WTC11 (cell line): Measurements from ENCODE around the gene TMEM62. TPM values are rescaled to one million over a fixed set of nuclear protein-coding genes. Genes with fewer than 3 reads are reported as not detected.

Source experiments
- ATAC-seq: fragments of 200-7000 bp; cut with Tn5 transposase; 2 replicates; pipeline ENCODE4 v1.10.0; 2021; ENCODE audit warnings: mild to moderate bottlenecking, moderate library complexity
- CTCF ChIA-PET: fragments of 300-600 bp; sonication (Branson Sonifier 250); formaldehyde crosslinking; loops from one replicate; lab custom pipeline; 2021; ENCODE audit warnings: antibody characterized with exemption; lab: Charles Lee
- POLR2A ChIA-PET: fragments of 350-600 bp; sonication (Branson Sonifier 250); formaldehyde crosslinking; loops from one replicate; lab custom pipeline; 2021; ENCODE audit warnings: antibody characterized with exemption; lab: Charles Lee
- DNase-seq: peaks from one replicate; pipeline ENCODE4 v3.0.0; 2021; ENCODE audit warnings: low spot score
- H3K27ac Mint-ChIP-seq: 2 replicates; pipeline ENCODE4 v1.8.0; 2021; ENCODE audit warnings: mixed read lengths
- H3K27me3 Mint-ChIP-seq: 2 replicates; pipeline ENCODE4 v1.8.0; 2021; ENCODE audit warnings: low read depth, mild to moderate bottlenecking, moderate library complexity, mixed read lengths
- H3K36me3 Mint-ChIP-seq: 2 replicates; pipeline ENCODE4 v1.8.0; 2021; ENCODE audit warnings: mixed read lengths
- H3K4me1 Mint-ChIP-seq: 2 replicates; pipeline ENCODE4 v1.8.0; 2022; ENCODE audit warnings: mixed read lengths
- H3K4me3 Mint-ChIP-seq: 2 replicates; pipeline ENCODE4 v1.8.0; 2021; ENCODE audit warnings: mild to moderate bottlenecking, moderate library complexity, mixed read lengths
- H3K9me3 Mint-ChIP-seq: 2 replicates; pipeline ENCODE4 v1.8.0; 2021; ENCODE audit warnings: mixed read lengths
- CDX4 ChIP-seq: fragments of 250-450 bp; sonication (Bioruptor Pico); IDR thresholded peaks from 2 replicates; pipeline ENCODE4 v1.9.0; 2021; ENCODE audit warnings: moderate library complexity, mild to moderate bottlenecking, inconsistent platforms, borderline replicate concordance
- E2F1 ChIP-seq: sonication (generic); formaldehyde crosslinking; IDR thresholded peaks from 2 replicates; pipeline ENCODE4 v1.8.0; 2022; ENCODE audit warnings: mild to moderate bottlenecking, missing genetic modification reagents
- KAT7 ChIP-seq: sonication (generic); formaldehyde crosslinking; IDR thresholded peaks from 2 replicates; pipeline ENCODE4 v1.8.1; 2023; ENCODE audit warnings: missing genetic modification reagents, mild to moderate bottlenecking, borderline replicate concordance
- NFYB ChIP-seq: sonication (generic); formaldehyde crosslinking; conservative IDR thresholded peaks from 2 replicates; pipeline ENCODE4 v1.8.0; 2022; ENCODE audit warnings: low read depth, missing genetic modification reagents
- NR3C1 ChIP-seq: sonication (generic); formaldehyde crosslinking; conservative IDR thresholded peaks from 2 replicates; pipeline ENCODE4 v1.8.1; 2023; ENCODE audit warnings: low read depth, mild to moderate bottlenecking, missing genetic modification reagents
- RELA ChIP-seq: sonication (generic); formaldehyde crosslinking; IDR thresholded peaks from 2 replicates; pipeline ENCODE4 v1.8.1; 2022; ENCODE audit warnings: missing genetic modification reagents, mild to moderate bottlenecking, borderline replicate concordance
- SOX15 ChIP-seq: fragments of 250-450 bp; sonication (Bioruptor Pico); IDR thresholded peaks from 2 replicates; pipeline ENCODE4 v1.9.0; 2021; ENCODE audit warnings: mild to moderate bottlenecking
- TEAD4 ChIP-seq: sonication (generic); formaldehyde crosslinking; IDR thresholded peaks from 2 replicates; pipeline ENCODE4 v1.8.0; 2022; ENCODE audit warnings: mild to moderate bottlenecking, missing genetic modification reagents
- ZNF263 ChIP-seq: sonication (generic); formaldehyde crosslinking; IDR thresholded peaks from 2 replicates; pipeline ENCODE4 v1.8.1; 2022; ENCODE audit warnings: low read depth, mild to moderate bottlenecking, moderate library complexity, missing genetic modification reagents
- ZNF532 ChIP-seq: fragments of 250-450 bp; sonication (Bioruptor Pico); IDR thresholded peaks from 2 replicates; pipeline ENCODE4 v1.9.0; 2021; ENCODE audit warnings: mild to moderate bottlenecking, borderline replicate concordance
- ZNF671 ChIP-seq: fragments of 250-450 bp; sonication (Bioruptor Pico); IDR thresholded peaks from 2 replicates; pipeline ENCODE4 v1.8.0; 2021; ENCODE audit warnings: mild to moderate bottlenecking
- total RNA-seq: library from RNA; stranded (reverse); gene quantifications from 3 replicates; pipeline ENCODE4 v1.2.3, GENCODE V29; 2021
- TF ChIP-seq, protein P1 (sequence below): sonication (generic); formaldehyde crosslinking; conservative IDR thresholded peaks from 2 replicates; pipeline ENCODE4 v1.8.1; 2023; ENCODE audit warnings: mild to moderate bottlenecking, low read depth, missing genetic modification reagents, moderate library complexity
- TF ChIP-seq, protein P2 (sequence below): sonication (generic); formaldehyde crosslinking; IDR thresholded peaks from 2 replicates; pipeline ENCODE4 v1.8.0; 2022; ENCODE audit warnings: mild to moderate bottlenecking, missing genetic modification reagents
- TF ChIP-seq, protein P3 (sequence below): sonication (generic); formaldehyde crosslinking; conservative IDR thresholded peaks from 2 replicates; pipeline ENCODE4 v1.8.1; 2022; ENCODE audit warnings: mild to moderate bottlenecking, missing genetic modification reagents
- TF ChIP-seq, protein P4 (sequence below): sonication (generic); formaldehyde crosslinking; IDR thresholded peaks from 2 replicates; pipeline ENCODE4 v1.8.1; 2023; ENCODE audit warnings: mild to moderate bottlenecking, moderate library complexity, missing genetic modification reagents

Gene TMEM62
- total RNA-seq, 1 experiment from 2014 or later, result 5.6 TPM

- TF ChIP-seq RELA, result no peak
- TF ChIP-seq NFYB (CRISPR knock-in tag), result no peak
- TF ChIP-seq, protein P1, sequence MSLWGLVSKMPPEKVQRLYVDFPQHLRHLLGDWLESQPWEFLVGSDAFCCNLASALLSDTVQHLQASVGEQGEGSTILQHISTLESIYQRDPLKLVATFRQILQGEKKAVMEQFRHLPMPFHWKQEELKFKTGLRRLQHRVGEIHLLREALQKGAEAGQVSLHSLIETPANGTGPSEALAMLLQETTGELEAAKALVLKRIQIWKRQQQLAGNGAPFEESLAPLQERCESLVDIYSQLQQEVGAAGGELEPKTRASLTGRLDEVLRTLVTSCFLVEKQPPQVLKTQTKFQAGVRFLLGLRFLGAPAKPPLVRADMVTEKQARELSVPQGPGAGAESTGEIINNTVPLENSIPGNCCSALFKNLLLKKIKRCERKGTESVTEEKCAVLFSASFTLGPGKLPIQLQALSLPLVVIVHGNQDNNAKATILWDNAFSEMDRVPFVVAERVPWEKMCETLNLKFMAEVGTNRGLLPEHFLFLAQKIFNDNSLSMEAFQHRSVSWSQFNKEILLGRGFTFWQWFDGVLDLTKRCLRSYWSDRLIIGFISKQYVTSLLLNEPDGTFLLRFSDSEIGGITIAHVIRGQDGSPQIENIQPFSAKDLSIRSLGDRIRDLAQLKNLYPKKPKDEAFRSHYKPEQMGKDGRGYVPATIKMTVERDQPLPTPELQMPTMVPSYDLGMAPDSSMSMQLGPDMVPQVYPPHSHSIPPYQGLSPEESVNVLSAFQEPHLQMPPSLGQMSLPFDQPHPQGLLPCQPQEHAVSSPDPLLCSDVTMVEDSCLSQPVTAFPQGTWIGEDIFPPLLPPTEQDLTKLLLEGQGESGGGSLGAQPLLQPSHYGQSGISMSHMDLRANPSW, result no peak
- TF ChIP-seq SOX15 (CRISPR knock-in tag), result no peak
- TF ChIP-seq, protein P2, sequence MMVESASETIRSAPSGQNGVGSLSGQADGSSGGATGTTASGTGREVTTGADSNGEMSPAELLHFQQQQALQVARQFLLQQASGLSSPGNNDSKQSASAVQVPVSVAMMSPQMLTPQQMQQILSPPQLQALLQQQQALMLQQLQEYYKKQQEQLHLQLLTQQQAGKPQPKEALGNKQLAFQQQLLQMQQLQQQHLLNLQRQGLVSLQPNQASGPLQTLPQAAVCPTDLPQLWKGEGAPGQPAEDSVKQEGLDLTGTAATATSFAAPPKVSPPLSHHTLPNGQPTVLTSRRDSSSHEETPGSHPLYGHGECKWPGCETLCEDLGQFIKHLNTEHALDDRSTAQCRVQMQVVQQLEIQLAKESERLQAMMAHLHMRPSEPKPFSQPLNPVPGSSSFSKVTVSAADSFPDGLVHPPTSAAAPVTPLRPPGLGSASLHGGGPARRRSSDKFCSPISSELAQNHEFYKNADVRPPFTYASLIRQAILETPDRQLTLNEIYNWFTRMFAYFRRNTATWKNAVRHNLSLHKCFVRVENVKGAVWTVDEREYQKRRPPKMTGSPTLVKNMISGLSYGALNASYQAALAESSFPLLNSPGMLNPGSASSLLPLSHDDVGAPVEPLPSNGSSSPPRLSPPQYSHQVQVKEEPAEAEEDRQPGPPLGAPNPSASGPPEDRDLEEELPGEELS (CRISPR knock-in tag), result no peak
Measured at GRCh38 chr15:43206054-43206453, 72.7 kb downstream of the TMEM62 start (continued).

- Mint-ChIP-seq H3K27ac (no peak overlapping the region), H3K4me3 (no peak overlapping the region), H3K27me3 (no peaks in the 10 kb centered on the region; the same call in 1 of the 2 replicates), H3K36me3 (no peaks in the 10 kb centered on the region), H3K9me3 (no peaks in the 10 kb centered on the region), H3K4me1 (peaks cover 5% of the 10 kb centered on the region)
- TF ChIP-seq, protein P2 (CRISPR knock-in tag), result no peak
- TF ChIP-seq, protein P3, sequence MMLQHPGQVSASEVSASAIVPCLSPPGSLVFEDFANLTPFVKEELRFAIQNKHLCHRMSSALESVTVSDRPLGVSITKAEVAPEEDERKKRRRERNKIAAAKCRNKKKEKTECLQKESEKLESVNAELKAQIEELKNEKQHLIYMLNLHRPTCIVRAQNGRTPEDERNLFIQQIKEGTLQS, result no peak
- ChIA-PET POLR2A (no interaction called here), CTCF (interaction anchor here (0.8 to 6.4 kb wide), 3 partner anchors 12 to 79 kb away, joined by 3 to 84 read pairs (median 28); no protein-coding TSS in a partner anchor)
- ATAC-seq (no peak), DNase-seq (no peak)
Measured at GRCh38 chr15:43207024-43207423, 73.6 kb downstream of the TMEM62 start.

- no peak overlapping the region for H3K4me3 Mint-ChIP-seq
- ChIA-PET POLR2A (no interaction called here), CTCF (interaction anchor here (0.5 to 6.4 kb wide), 19 partner anchors 11 to 162 kb away, joined by 3 to 84 read pairs (median 4); partner anchors contain the start of genes CCNDBP1, TGM5, TUBGCP4 and ZSCAN29)
- peaks cover 5% of the 10 kb centered on the region for H3K4me1 Mint-ChIP-seq
- H3K27ac Mint-ChIP-seq, result no peak overlapping the region
- H3K36me3 Mint-ChIP-seq, result no peaks in the 10 kb centered on the region
- no peaks in the 10 kb centered on the region for H3K9me3 Mint-ChIP-seq
- H3K27me3 Mint-ChIP-seq, result no peaks in the 10 kb centered on the region
- DNase-seq (no peak), ATAC-seq (no peak)
- TF ChIP-seq, protein P4, sequence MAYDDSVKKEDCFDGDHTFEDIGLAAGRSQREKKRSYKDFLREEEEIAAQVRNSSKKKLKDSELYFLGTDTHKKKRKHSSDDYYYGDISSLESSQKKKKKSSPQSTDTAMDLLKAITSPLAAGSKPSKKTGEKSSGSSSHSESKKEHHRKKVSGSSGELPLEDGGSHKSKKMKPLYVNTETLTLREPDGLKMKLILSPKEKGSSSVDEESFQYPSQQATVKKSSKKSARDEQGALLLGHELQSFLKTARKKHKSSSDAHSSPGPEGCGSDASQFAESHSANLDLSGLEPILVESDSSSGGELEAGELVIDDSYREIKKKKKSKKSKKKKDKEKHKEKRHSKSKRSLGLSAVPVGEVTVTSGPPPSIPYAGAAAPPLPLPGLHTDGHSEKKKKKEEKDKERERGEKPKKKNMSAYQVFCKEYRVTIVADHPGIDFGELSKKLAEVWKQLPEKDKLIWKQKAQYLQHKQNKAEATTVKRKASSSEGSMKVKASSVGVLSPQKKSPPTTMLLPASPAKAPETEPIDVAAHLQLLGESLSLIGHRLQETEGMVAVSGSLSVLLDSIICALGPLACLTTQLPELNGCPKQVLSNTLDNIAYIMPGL (CRISPR knock-in tag), result no peak
- TF ChIP-seq NR3C1 (CRISPR knock-in tag) (no peak), E2F1 (CRISPR knock-in tag) (no peak), ZNF263 (no peak), ZNF671 (CRISPR knock-in tag) (no peak), ZNF532 (CRISPR knock-in tag) (no peak), TEAD4 (CRISPR knock-in tag) (no peak), KAT7 (no peak), CDX4 (no peak)
Measured at GRCh38 chr15:43208052-43209002, 74.9 kb downstream of the TMEM62 start.
